Osteocyte (in vitro differentiated cells): ENCODE data around the gene ARHGAP22. TPM values are rescaled to one million over a fixed set of nuclear protein-coding genes. Genes with fewer than 3 reads are reported as not detected.
A peak's percentile ranks its signal among the peaks of the same experiment; 100 is the strongest.

Experiments used
- DNase-seq: peaks from one replicate; pipeline ENCODE4 v3.0.0; 2021; ENCODE audit warnings: mixed read lengths; ENCODE audit not compliant: unreplicated experiment; ENCODE audit errors: extremely low spot score
- H3K27ac Mint-ChIP-seq: one replicate; pipeline ENCODE4 v1.8.0; 2021; ENCODE audit warnings: mild to moderate bottlenecking, mixed read lengths; ENCODE audit not compliant: unreplicated experiment
- H3K27me3 Mint-ChIP-seq: one replicate; pipeline ENCODE4 v1.8.0; 2021; ENCODE audit warnings: mixed read lengths; ENCODE audit not compliant: unreplicated experiment
- H3K36me3 Mint-ChIP-seq: one replicate; pipeline ENCODE4 v1.8.0; 2021; ENCODE audit warnings: mixed read lengths; ENCODE audit not compliant: unreplicated experiment
- H3K4me1 Mint-ChIP-seq: one replicate; pipeline ENCODE4 v1.8.0; 2021; ENCODE audit warnings: mixed read lengths; ENCODE audit not compliant: unreplicated experiment
- H3K4me3 Mint-ChIP-seq: one replicate; pipeline ENCODE4 v1.8.0; 2021; ENCODE audit warnings: mild to moderate bottlenecking, moderate library complexity, mixed read lengths; ENCODE audit not compliant: unreplicated experiment
- H3K9me3 Mint-ChIP-seq: one replicate; pipeline ENCODE4 v1.8.0; 2021; ENCODE audit warnings: mixed read lengths; ENCODE audit not compliant: unreplicated experiment
- CTCF ChIP-seq: fragments of 200-600 bp; sonication (generic); IDR thresholded peaks from 2 replicates; pipeline ENCODE4 v1.5.0; 2021; ENCODE audit warnings: antibody characterized with exemption, mild to moderate bottlenecking, moderate library complexity
- total RNA-seq: library from RNA; stranded (reverse); gene quantifications from 2 replicates; pipeline ENCODE4 v1.2.1, GENCODE V29; 2021

ARHGAP22 gene
- total RNA-seq, 1 donor from 2014 or later, result 0.64 TPM

DNA sequence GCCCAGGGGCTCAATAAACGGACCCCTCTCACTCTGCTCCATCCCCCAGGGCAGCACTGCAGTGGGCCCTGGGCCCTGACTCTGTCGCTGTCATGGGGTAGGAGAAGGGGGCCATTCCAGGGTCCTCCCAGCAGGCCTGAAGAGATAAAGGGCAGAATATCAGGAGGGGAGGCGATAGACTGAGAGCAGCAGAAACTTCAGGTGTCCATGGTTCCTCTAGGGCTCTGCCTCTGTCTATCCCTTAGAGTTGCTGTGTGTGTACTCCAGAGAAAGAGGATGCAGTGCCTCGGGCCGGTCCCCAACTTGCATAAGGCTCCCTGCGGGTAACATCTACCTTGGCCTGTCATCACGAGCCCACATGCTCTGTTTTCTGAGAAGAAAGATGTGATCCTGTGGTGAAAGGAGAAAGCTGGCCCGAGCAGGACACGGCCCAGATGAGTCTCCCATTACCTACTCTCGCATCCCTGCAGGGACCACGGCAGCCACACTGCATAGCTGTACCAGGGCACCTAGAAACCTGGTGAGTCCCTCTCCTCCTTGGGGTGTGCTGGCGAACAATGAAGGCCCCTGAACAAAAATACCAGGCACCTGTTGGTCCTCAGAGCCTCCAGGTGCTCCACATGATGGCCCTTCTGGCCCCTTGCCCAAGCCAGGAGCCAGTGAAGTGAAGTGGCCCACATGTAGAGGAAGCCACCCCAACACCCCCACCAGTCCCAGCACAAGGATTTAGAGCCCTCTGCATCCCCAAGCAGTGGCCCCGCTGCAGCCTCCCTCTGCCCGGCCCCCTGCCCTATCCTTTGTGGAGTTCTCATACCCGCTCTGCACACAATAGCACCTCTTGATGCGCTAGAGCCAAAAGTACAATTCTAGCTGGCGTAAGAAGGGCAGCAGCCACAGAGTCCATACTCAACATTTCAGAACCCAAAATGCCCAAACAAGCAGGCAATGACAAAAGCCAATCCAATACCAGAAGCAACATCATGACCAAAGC is 106.8 kb downstream of the ARHGAP22 start:
- H3K9me3 Mint-ChIP-seq, result no peaks in the 10 kb centered on the region
- H3K27ac Mint-ChIP-seq, result peak overlapping the region; percentile 73
- no peaks in the 10 kb centered on the region for H3K27me3 Mint-ChIP-seq
- no peaks in the 10 kb centered on the region for H3K36me3 Mint-ChIP-seq
- no peak overlapping the region for H3K4me3 Mint-ChIP-seq
- peak; percentile 79 for DNase-seq
- peaks cover 43% of the 10 kb centered on the region for H3K4me1 Mint-ChIP-seq
- TF ChIP-seq CTCF, result no peak

DNA sequence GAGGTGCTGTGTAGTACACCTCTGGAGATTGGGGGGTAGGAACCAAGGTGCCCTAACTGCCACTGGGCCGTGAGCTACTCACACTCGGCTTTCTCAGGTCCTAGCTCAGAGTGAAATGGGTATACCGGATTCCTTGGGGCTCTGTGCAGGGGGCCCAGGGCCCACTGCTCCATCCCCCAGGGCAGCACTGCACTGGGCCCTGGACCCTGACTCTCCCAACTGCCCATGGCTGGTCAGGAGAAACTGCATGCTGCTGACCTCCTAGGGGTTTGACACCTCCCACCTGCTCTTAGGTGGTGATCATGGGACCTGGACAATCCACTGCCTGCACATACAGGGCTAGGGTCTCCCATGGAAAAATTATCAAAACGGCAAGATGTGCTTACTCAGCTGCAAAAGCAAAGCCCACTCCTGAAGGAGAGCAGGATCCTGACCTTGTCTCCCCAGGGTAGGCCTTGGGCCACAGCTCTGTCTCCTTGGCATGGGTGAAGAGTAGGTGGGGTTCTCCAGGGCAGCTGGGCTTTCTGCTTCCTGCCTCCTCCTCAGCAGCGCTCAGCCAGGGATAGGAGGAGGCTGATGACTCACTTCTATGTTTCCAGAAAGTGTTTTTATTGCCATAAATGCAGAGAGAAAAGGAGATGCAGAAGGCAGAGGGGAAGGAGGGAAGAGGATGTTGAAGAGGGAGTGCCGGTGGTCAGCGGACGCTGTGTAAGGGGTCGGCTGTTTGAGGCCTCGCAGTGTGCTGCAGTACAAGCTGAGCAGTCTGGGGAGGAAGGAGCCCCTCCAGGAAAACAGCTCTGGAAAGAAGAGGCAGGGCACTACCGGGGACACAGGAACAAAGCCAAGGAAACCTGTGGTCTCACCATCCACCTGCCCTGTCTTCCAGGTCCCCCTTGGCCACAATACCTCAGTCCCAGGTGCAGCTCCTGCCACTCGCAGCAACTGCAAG is 107.8 kb downstream of the ARHGAP22 start:
- Mint-ChIP-seq H3K27ac (peak overlapping the region; percentile 73), H3K27me3 (no peaks in the 10 kb centered on the region), H3K36me3 (no peaks in the 10 kb centered on the region)

GRCh38 chr10:48496105-48496830 is 108.6 kb downstream of the ARHGAP22 start:
- DNase-seq, result peak; percentile 48
- H3K27ac Mint-ChIP-seq, result peak overlapping the region; percentile 47
- no peaks in the 10 kb centered on the region for H3K27me3 Mint-ChIP-seq
- H3K9me3 Mint-ChIP-seq, result no peaks in the 10 kb centered on the region
- peaks cover 30% of the 10 kb centered on the region for H3K4me1 Mint-ChIP-seq
- H3K4me3 Mint-ChIP-seq, result no peak overlapping the region
- H3K36me3 Mint-ChIP-seq, result no peaks in the 10 kb centered on the region
- TF ChIP-seq CTCF, result no peak

More for the DNA sequence above, 107.8 kb downstream of the ARHGAP22 start:
- TF ChIP-seq CTCF, result no peak
- peak; percentile 81 for DNase-seq
- Mint-ChIP-seq H3K4me3 (no peak overlapping the region), H3K9me3 (no peaks in the 10 kb centered on the region), H3K4me1 (peaks cover 37% of the 10 kb centered on the region)

DNA sequence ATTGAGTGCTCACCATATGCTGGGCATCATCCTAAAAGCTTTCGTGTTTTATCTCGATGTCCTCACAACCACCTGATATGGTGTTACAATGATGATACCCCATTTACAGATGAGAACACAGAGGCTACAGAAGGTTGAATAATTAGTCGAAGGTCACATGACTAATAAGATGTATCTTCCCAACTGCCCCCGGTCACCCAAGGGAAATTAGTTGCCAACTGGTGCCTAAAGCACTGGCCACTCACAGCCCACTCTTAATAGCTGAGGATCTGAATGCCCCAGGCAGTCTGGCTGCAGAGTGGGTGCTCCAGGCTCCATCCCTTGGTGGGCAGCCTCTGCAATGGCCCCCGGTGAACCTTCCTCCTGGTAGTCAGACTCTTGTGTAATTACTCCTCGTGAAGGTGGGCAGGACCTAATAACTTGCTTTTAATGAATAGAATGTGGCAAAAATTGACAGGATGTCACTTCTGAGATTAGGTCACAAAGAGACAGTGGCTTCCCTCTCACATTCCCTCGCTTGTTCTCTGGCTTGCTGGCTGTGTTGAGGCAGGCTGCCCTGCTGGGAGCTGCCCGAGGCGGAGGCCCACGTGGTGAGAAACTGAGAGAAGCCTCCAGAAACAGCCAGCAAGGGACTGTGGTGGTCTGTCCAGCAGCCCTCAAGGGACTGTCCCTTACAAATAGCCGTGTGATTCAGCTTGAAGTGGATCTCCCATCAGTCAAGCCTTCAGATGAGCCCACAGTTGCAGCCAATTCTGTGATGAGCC is 109.4 kb downstream of the ARHGAP22 start:
- H3K27me3 Mint-ChIP-seq, result no peaks in the 10 kb centered on the region
- peaks cover 26% of the 10 kb centered on the region for H3K4me1 Mint-ChIP-seq
- H3K4me3 Mint-ChIP-seq, result no peak overlapping the region
- no peaks in the 10 kb centered on the region for H3K36me3 Mint-ChIP-seq
- no peak for TF ChIP-seq CTCF
- H3K27ac Mint-ChIP-seq, result peak overlapping the region; percentile 47
- peak; percentile 80 for DNase-seq
- H3K9me3 Mint-ChIP-seq, result no peaks in the 10 kb centered on the region
